ENCODE measurements around the gene ZNF74. TPM values are rescaled to one million over a fixed set of nuclear protein-coding genes. Genes with fewer than 3 reads are reported as not detected.

Gene ZNF74
- total and polyA plus RNA-seq, 2 experiments from 2014 or later = 15.6 to 17.9 TPM

DNA sequence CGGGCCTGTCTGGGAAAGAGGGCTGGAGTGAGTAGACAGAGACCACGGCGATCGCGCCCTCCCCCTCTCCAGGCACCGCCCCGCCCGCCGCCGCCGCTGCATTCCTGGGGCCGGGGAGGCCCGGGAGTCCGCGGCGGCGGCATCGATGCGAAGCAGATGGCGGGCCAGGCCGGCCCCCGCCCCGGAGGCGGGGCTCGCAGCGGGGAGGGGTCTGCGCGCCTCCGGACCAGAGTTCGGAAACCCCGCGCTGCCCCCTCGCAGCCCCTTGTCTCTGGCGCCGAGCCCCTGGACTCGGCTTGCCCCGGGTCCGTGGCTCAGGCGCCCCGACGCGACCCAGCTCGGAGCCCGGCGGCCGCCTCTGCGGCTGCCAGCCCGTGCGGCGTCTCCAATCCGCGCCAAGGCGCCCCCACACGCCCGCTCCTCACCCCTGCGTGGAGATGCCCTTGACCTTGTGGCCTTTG lies 42.4 kb downstream of the ZNF74 start:
- peaks cover 45% of the 10 kb centered on the region for H4K20me1 ChIP-seq (ENCODE audit: insufficient read depth, poor library complexity, severe bottlenecking)
- 2% methylated on average over 31 of the region's 56 CpGs for WGBS (ENCODE audit: low lambda C conversion rate, missing lambda C conversion rate)
- peak overlapping the region; percentile 93 for H3K4me2 ChIP-seq
- peak overlapping the region; percentile 89 for H3K4me3 ChIP-seq
- H3K9me2 ChIP-seq (replicated peaks; ENCODE audit: insufficient read depth) = no peaks in the 10 kb centered on the region
- H3K27me3 ChIP-seq = peaks cover 28% of the 10 kb centered on the region
- peak overlapping the region; percentile 90 for H3K27ac ChIP-seq
- peaks cover 34% of the 10 kb centered on the region for H3K4me1 ChIP-seq (ENCODE audit: insufficient read depth)
- H3K79me2 ChIP-seq = peaks cover 55% of the 10 kb centered on the region
- H3K36me3 ChIP-seq (replicated peaks; ENCODE audit: insufficient read depth, low read depth) = no peaks in the 10 kb centered on the region
- TF ChIP-seq EZH2phosphoT487 (IDR thresholded peaks at IDR 0.05; ENCODE audit: low read depth, severe bottlenecking, unreplicated experiment) (no peak), EZH2 (IDR thresholded peaks at IDR 0.05; ENCODE audit: borderline replicate concordance) (no peak)
- TF ChIP-seq, protein P1, sequence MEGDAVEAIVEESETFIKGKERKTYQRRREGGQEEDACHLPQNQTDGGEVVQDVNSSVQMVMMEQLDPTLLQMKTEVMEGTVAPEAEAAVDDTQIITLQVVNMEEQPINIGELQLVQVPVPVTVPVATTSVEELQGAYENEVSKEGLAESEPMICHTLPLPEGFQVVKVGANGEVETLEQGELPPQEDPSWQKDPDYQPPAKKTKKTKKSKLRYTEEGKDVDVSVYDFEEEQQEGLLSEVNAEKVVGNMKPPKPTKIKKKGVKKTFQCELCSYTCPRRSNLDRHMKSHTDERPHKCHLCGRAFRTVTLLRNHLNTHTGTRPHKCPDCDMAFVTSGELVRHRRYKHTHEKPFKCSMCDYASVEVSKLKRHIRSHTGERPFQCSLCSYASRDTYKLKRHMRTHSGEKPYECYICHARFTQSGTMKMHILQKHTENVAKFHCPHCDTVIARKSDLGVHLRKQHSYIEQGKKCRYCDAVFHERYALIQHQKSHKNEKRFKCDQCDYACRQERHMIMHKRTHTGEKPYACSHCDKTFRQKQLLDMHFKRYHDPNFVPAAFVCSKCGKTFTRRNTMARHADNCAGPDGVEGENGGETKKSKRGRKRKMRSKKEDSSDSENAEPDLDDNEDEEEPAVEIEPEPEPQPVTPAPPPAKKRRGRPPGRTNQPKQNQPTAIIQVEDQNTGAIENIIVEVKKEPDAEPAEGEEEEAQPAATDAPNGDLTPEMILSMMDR (IDR thresholded peaks at IDR 0.05; ENCODE audit: poor library complexity) = no peak
- H2AFZ ChIP-seq = peak overlapping the region; percentile 56
- peak; percentile 74 for DNase-seq (ENCODE audit: low spot score)
- no peaks in the 10 kb centered on the region for H3K9me3 ChIP-seq (ENCODE audit: low read depth)

DNA sequence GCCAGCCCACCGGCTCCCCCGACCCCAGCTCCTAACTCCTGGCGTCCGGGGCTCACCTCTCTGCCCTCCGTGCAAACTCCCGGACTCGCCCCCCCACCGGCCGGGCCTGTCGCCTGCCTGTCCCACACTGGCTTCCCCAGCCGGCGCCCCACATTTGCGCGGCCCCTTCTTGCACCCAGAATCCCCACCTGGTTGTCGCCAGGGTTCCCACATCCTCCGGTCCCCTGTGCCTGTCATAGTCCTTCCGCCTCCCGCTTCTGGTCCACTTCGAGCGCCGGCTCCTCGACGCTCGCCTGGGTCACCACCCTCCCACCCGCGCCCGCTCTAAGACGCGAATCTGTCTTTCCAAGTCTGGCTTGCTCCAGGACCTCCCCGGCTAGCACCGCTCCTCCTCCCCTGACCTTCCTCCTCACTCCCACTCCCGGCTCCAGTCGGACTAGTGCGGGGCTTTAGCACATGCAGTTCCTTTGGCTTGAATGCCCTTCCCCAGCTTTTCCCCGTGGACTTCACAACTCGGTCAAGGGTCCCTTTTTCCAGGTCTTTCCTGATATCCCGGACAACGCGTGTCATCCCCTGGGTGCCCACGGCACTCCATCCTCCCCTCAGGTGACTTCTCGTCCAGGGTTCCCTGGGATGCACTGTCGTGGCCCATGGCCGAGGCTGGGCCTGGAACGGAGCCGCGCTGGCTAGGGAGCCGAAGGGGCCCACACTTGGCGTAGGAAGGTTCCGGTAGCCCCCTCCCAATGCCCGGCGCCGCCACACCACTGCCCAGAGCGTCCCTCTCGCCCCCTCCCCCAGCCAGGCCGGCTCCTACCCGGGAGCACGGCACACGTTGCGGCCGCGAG lies 43.0 kb downstream of the ZNF74 start:
- H4K20me1 ChIP-seq (ENCODE audit: insufficient read depth, poor library complexity, severe bottlenecking) = peaks cover 38% of the 10 kb centered on the region
- peaks cover 28% of the 10 kb centered on the region for H3K4me1 ChIP-seq (ENCODE audit: insufficient read depth)
- H3K4me2 ChIP-seq = peak overlapping the region; percentile 93
- 2% methylated on average over 32 of the region's 61 CpGs for WGBS (ENCODE audit: low lambda C conversion rate, missing lambda C conversion rate)
- H2AFZ ChIP-seq = peak overlapping the region; percentile 56
- H3K4me3 ChIP-seq = peak overlapping the region; percentile 89
- peak; percentile 38 for TF ChIP-seq EZH2 (IDR thresholded peaks at IDR 0.05; ENCODE audit: borderline replicate concordance)
- TF ChIP-seq, protein P1 (IDR thresholded peaks at IDR 0.05; ENCODE audit: poor library complexity) = no peak
- H3K27ac ChIP-seq = peak overlapping the region; percentile 90
- H3K36me3 ChIP-seq (replicated peaks; ENCODE audit: insufficient read depth, low read depth) = no peaks in the 10 kb centered on the region
- H3K9me2 ChIP-seq (replicated peaks; ENCODE audit: insufficient read depth) = no peaks in the 10 kb centered on the region
- H3K27me3 ChIP-seq = peaks cover 23% of the 10 kb centered on the region
- H3K79me2 ChIP-seq = peaks cover 49% of the 10 kb centered on the region
- H3K9me3 ChIP-seq (ENCODE audit: low read depth) = no peaks in the 10 kb centered on the region
- no peak for DNase-seq (ENCODE audit: low spot score)

DNA sequence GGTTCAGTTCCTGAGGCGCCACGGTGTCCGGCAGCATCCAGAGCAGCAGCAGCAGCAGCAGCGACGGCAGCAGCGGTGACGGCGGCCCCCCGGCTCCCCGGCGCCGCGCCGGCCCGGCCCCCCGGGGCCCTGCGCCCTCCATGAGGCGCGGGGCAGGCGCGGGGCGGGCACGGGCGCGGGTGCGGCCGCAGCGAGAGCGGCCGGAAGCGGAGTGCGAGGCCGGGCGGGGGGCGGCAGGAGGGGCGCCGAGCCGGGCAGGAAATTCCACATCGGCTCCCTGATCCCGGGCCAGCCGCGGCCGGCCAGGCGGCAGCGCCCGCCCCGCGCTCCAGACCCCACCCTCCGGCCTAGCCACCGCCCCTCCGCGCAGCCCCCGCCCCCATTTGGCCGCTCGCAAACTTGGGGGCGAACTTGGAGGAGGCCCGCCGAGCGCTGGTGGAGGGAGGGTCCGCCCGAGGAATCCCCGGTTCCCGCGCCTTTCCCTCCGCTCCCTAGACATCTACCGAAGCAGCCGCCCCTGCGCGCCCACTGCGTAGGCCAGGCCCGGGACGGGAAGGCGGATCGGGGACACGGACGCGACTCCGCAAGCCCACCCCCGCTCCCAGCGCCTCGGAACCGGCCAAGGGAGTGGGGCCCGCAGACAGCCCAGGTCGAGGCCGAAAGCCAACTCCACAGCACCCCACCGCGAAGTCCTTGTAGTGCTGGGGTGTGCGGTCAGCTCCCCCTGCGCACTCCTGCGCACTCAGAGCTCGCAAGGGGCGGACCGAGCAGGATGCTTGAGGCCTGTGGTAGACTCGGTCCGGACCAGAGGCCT lies 43.9 kb downstream of the ZNF74 start, which contains the start of gene SCARF2:
Gene SCARF2, minus strand, starts transcription at position 213 of the 814 bp plus-strand sequence. Its CDS starts 71 bp downstream, at position 142.
- Histone ChIP-seq H3K4me1 (ENCODE audit: insufficient read depth) (peaks cover 26% of the 10 kb centered on the region), H3K9me3 (ENCODE audit: low read depth) (no peaks in the 10 kb centered on the region), H3K9me2 (replicated peaks; ENCODE audit: insufficient read depth) (no peaks in the 10 kb centered on the region), H3K79me2 (peaks cover 43% of the 10 kb centered on the region), H3K4me3 (peak within 1 kb of the TSS; percentile 89), H4K20me1 (ENCODE audit: insufficient read depth, poor library complexity, severe bottlenecking) (peaks cover 30% of the 10 kb centered on the region), H3K4me2 (peak within 1 kb of the TSS; percentile 93), H3K27ac (peak within 1 kb of the TSS; percentile 95), H2AFZ (peak within 1 kb of the TSS; percentile 85), H3K36me3 (replicated peaks; ENCODE audit: insufficient read depth, low read depth) (no peaks in the 10 kb centered on the region), H3K27me3 (peaks cover 21% of the 10 kb centered on the region)
- WGBS (ENCODE audit: low lambda C conversion rate, missing lambda C conversion rate) = 3% methylated on average over 35 of the region's 95 CpGs
- no peak for TF ChIP-seq EZH2phosphoT487 (IDR thresholded peaks at IDR 0.05; ENCODE audit: low read depth, severe bottlenecking, unreplicated experiment)
- TF ChIP-seq EZH2 (IDR thresholded peaks at IDR 0.05; ENCODE audit: borderline replicate concordance) = no peak
- TF ChIP-seq, protein P1 (IDR thresholded peaks at IDR 0.05; ENCODE audit: poor library complexity) = no peak
- DNase-seq (ENCODE audit: low spot score) = peak; percentile 86
